GM23338 (cell line): ENCODE results near the gene PDE10A. TPM values are rescaled to one million over a fixed set of nuclear protein-coding genes. Genes with fewer than 3 reads are reported as not detected.

Experiments
- ATAC-seq: fragments of 200-7000 bp; cut with Tn5 transposase; 3 replicates; pipeline ENCODE4 v1.9.1; 2020
- DNase-seq: peaks from one replicate; pipeline ENCODE4 v3.0.0-alpha.2; 2015; ENCODE audit warnings: low spot score
- H2AFZ ChIP-seq: fragments of 200-600 bp; sonication (generic); 2 replicates; pipeline ENCODE4 v1.8.0; 2016; ENCODE audit warnings: antibody characterized with exemption, mild to moderate bottlenecking, moderate library complexity
- H3F3A ChIP-seq: fragments of 200-600 bp; sonication (generic); replicated peaks from 2 replicates; pipeline ENCODE4 v1.8.0; 2017; ENCODE audit warnings: antibody characterized with exemption, mixed run types, low read depth
- H3K27ac ChIP-seq: fragments of 200-600 bp; sonication (generic); 2 replicates; pipeline ENCODE4 v1.6.1; 2016; ENCODE audit warnings: low read depth
- H3K27me3 ChIP-seq: fragments of 200-600 bp; sonication (generic); 2 replicates; pipeline ENCODE4 v1.8.0; 2016; ENCODE audit warnings: mild to moderate bottlenecking, mixed run types, moderate library complexity; ENCODE audit not compliant: insufficient read depth
- H3K36me3 ChIP-seq: fragments of 200-600 bp; sonication (generic); 2 replicates; pipeline ENCODE4 v1.8.0; 2016; ENCODE audit warnings: mild to moderate bottlenecking; ENCODE audit not compliant: insufficient read depth
- H3K4me1 ChIP-seq: fragments of 200-600 bp; sonication (generic); 2 replicates; pipeline ENCODE4 v1.8.0; 2016; ENCODE audit warnings: mild to moderate bottlenecking, moderate library complexity; ENCODE audit not compliant: insufficient read depth
- H3K4me2 ChIP-seq: fragments of 200-600 bp; sonication (generic); 2 replicates; pipeline ENCODE4 v1.7.1; 2017; ENCODE audit warnings: mixed run types
- H3K4me3 ChIP-seq: fragments of 200-600 bp; sonication (generic); 2 replicates; pipeline ENCODE4 v1.6.1; 2016; ENCODE audit warnings: mixed run types
- H3K79me2 ChIP-seq: fragments of 200-600 bp; sonication (generic); replicated peaks from 2 replicates; pipeline ENCODE4 v1.8.0; 2017; ENCODE audit warnings: mild to moderate bottlenecking; ENCODE audit not compliant: insufficient read depth
- H3K9me2 ChIP-seq: fragments of 200-600 bp; sonication (generic); 2 replicates; pipeline ENCODE4 v1.8.0; 2017; ENCODE audit not compliant: insufficient read depth
- H4K20me1 ChIP-seq: fragments of 200-600 bp; sonication (generic); replicated peaks from 2 replicates; pipeline ENCODE4 v1.8.0; 2017; ENCODE audit warnings: mild to moderate bottlenecking; ENCODE audit not compliant: insufficient read depth
- H3K27ac Mint-ChIP-seq: 2 replicates; pipeline ENCODE4 v1.8.0; 2020; ENCODE audit warnings: inconsistent platforms, mild to moderate bottlenecking, moderate library complexity, mixed read lengths
- H3K27me3 Mint-ChIP-seq: 3 replicates; pipeline ENCODE4 v1.8.0; 2022; ENCODE audit warnings: low read depth, mild to moderate bottlenecking, moderate library complexity, mixed read lengths, inconsistent platforms; ENCODE audit not compliant: insufficient read depth, poor library complexity
- H3K36me3 Mint-ChIP-seq: 3 replicates; pipeline ENCODE4 v1.8.0; 2021; ENCODE audit warnings: low read depth, mild to moderate bottlenecking, inconsistent platforms, moderate library complexity, mixed read lengths
- H3K4me1 Mint-ChIP-seq: 3 replicates; pipeline ENCODE4 v1.8.0; 2020; ENCODE audit warnings: mild to moderate bottlenecking, inconsistent platforms, mixed read lengths
- H3K4me3 Mint-ChIP-seq: 3 replicates; pipeline ENCODE4 v1.8.0; 2021; ENCODE audit warnings: moderate library complexity, mild to moderate bottlenecking, inconsistent platforms, mixed read lengths
- H3K9me3 Mint-ChIP-seq: 3 replicates; pipeline ENCODE4 v1.8.0; 2020; ENCODE audit warnings: moderate library complexity, mild to moderate bottlenecking, inconsistent platforms, mixed read lengths
- CREB1 ChIP-seq: fragments of 250-450 bp; sonication (Bioruptor Pico); IDR thresholded peaks from 2 replicates; pipeline ENCODE4 v1.5.0; 2020; ENCODE audit warnings: low read depth, mild to moderate bottlenecking, moderate library complexity
- NANOG ChIP-seq: IDR thresholded peaks from 2 replicates; pipeline ENCODE4 v1.6.1; 2016; ENCODE audit warnings: antibody characterized with exemption, borderline replicate concordance
- POLR2AphosphoS5 ChIP-seq: IDR thresholded peaks from 2 replicates; pipeline ENCODE4 v1.6.1; 2016; ENCODE audit warnings: antibody characterized with exemption, low read depth
- REST ChIP-seq: IDR thresholded peaks from one replicate; pipeline ENCODE4 v1.6.1; 2018; ENCODE audit warnings: antibody characterized with exemption; ENCODE audit not compliant: unreplicated experiment
- STAT1 ChIP-seq: IDR thresholded peaks from one replicate; pipeline ENCODE4 v1.6.1; 2016; ENCODE audit warnings: antibody characterized with exemption; ENCODE audit not compliant: unreplicated experiment
- ZNF114 ChIP-seq: fragments of 250-450 bp; sonication (Bioruptor Pico); IDR thresholded peaks from 2 replicates; pipeline ENCODE4 v1.5.0; 2020; ENCODE audit warnings: mild to moderate bottlenecking, moderate library complexity
- polyA plus RNA-seq: library from polyadenylated mRNA; unstranded; fragments of >200 nt; fragmentation: Nextera tagmentation; extraction: Ambion mirVana; gene quantifications from 2 replicates; pipeline ENCODE4 v1.2.1, GENCODE V29; 2016
- total RNA-seq: library from RNA; depleted of rRNA; stranded (reverse); fragments of >200 nt; shearing (Covaris generic); gene quantifications from 2 replicates; pipeline ENCODE4 v1.2.3, GENCODE V29; 2014
- TF ChIP-seq, protein P1 (sequence below): IDR thresholded peaks from 2 replicates; pipeline ENCODE4 v1.6.1; 2016; ENCODE audit warnings: antibody characterized with exemption
- TF ChIP-seq, protein P2 (sequence below), 2 experiments: fragments of 200-600 bp in 1 of 2; sonication (generic) in 1 of 2; conservative IDR thresholded peaks; 2 replicates each; pipeline versions ENCODE4 v1.5.1 to v1.6.1; 2016 to 2017; ENCODE audit warnings: antibody characterized with exemption in 2 of 2, low read depth in 2 of 2, mild to moderate bottlenecking in 2 of 2, moderate library complexity in 1 of 2

Gene PDE10A
- total and polyA plus RNA-seq, 2 experiments from 2014 or later, result 0.50 to 3.9 TPM

- no peak for ATAC-seq
- H3K27ac Mint-ChIP-seq, result no peak overlapping the region
- Histone ChIP-seq H3K36me3 (no peaks in the 10 kb centered on the region; the same call in 1 of the 2 replicates), H3K4me1 (peaks cover 38% of the 10 kb centered on the region), H3K27ac (no peak overlapping the region), H3K4me2 (peak overlapping the region; percentile 36), H4K20me1 (0 out of 2 replicates have a peak, but pooled peaks cover 4% of the 10 kb centered on the region), H3K9me2 (no peaks in the 10 kb centered on the region), H3K4me3 (no peak overlapping the region), H3K79me2 (no peaks in the 10 kb centered on the region), H3F3A (no peaks in the 10 kb centered on the region), H2AFZ (no peak overlapping the region), H3K27me3 (peaks cover 59% of the 10 kb centered on the region)
- no peaks in the 10 kb centered on the region; the same call in 2 of the 3 replicates for H3K36me3 Mint-ChIP-seq
- TF ChIP-seq STAT1 (no peak), REST (no peak), ZNF114 (CRISPR knock-in tag) (no peak), NANOG (no peak), CREB1 (CRISPR knock-in tag) (no peak), POLR2AphosphoS5 (no peak)
- TF ChIP-seq, protein P1, sequence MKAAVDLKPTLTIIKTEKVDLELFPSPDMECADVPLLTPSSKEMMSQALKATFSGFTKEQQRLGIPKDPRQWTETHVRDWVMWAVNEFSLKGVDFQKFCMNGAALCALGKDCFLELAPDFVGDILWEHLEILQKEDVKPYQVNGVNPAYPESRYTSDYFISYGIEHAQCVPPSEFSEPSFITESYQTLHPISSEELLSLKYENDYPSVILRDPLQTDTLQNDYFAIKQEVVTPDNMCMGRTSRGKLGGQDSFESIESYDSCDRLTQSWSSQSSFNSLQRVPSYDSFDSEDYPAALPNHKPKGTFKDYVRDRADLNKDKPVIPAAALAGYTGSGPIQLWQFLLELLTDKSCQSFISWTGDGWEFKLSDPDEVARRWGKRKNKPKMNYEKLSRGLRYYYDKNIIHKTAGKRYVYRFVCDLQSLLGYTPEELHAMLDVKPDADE, result no peak
- TF ChIP-seq, protein P2, sequence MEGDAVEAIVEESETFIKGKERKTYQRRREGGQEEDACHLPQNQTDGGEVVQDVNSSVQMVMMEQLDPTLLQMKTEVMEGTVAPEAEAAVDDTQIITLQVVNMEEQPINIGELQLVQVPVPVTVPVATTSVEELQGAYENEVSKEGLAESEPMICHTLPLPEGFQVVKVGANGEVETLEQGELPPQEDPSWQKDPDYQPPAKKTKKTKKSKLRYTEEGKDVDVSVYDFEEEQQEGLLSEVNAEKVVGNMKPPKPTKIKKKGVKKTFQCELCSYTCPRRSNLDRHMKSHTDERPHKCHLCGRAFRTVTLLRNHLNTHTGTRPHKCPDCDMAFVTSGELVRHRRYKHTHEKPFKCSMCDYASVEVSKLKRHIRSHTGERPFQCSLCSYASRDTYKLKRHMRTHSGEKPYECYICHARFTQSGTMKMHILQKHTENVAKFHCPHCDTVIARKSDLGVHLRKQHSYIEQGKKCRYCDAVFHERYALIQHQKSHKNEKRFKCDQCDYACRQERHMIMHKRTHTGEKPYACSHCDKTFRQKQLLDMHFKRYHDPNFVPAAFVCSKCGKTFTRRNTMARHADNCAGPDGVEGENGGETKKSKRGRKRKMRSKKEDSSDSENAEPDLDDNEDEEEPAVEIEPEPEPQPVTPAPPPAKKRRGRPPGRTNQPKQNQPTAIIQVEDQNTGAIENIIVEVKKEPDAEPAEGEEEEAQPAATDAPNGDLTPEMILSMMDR (conservative IDR thresholded peaks at IDR 0.05; ENCODE audit: low read depth in 2 of 2), result no peak
- no peak for DNase-seq
- no peaks in the 10 kb centered on the region; the same call in 2 of the 3 replicates for H3K9me3 Mint-ChIP-seq
- H3K4me3 Mint-ChIP-seq, result no peak overlapping the region
- peaks cover 22% of the 10 kb centered on the region for H3K4me1 Mint-ChIP-seq
- peaks cover 37% of the 10 kb centered on the region for H3K27me3 Mint-ChIP-seq
Observed at GRCh38 chr6:165657325-165657680, 5.7 kb downstream of the PDE10A start.
